Measurements from ENCODE around the gene KCNQ1.

KCNQ1 gene

GRCh38 chr11:2651054-2651617 is 206.3 kb downstream of the KCNQ1 start:
- no peak for DNase-seq (ENCODE audit: low read depth)

GRCh38 chr11:2651826-2652271 is 207.0 kb downstream of the KCNQ1 start:
- DNase-seq (ENCODE audit: low read depth): no peak

GRCh38 chr11:2652333-2653197 is 207.8 kb downstream of the KCNQ1 start:
- no peak for DNase-seq (ENCODE audit: low read depth)

GRCh38 chr11:2653198-2653551 is 208.4 kb downstream of the KCNQ1 start:
- DNase-seq (ENCODE audit: low read depth): no peak

GRCh38 chr11:2653930-2654739 is 209.3 kb downstream of the KCNQ1 start:
- no peak for DNase-seq (ENCODE audit: low read depth)

- no peak for DNase-seq (ENCODE audit: low read depth)
Measured at GRCh38 chr11:2655016-2655719, 210.4 kb downstream of the KCNQ1 start.

GRCh38 chr11:2655834-2656622 is 211.2 kb downstream of the KCNQ1 start:
- DNase-seq (ENCODE audit: low read depth): no peak

GRCh38 chr11:2656859-2657258 is 212.1 kb downstream of the KCNQ1 start:
- no peak for DNase-seq (ENCODE audit: low read depth)

GRCh38 chr11:2657697-2658284 is 213.0 kb downstream of the KCNQ1 start:
- no peak for DNase-seq (ENCODE audit: low read depth)

- DNase-seq (ENCODE audit: low read depth): no peak
Measured at GRCh38 chr11:2660357-2660939, 215.6 kb downstream of the KCNQ1 start.

GRCh38 chr11:2661173-2662023 is 216.6 kb downstream of the KCNQ1 start:
- DNase-seq (ENCODE audit: low read depth): no peak

- no peak for DNase-seq (ENCODE audit: low read depth)
Measured at GRCh38 chr11:2662024-2662312, 217.2 kb downstream of the KCNQ1 start.

GRCh38 chr11:2662430-2663299 is 217.9 kb downstream of the KCNQ1 start:
- no peak for DNase-seq (ENCODE audit: low read depth)

- no peak for DNase-seq (ENCODE audit: low read depth)
Measured at GRCh38 chr11:2663506-2663905, 218.7 kb downstream of the KCNQ1 start.

GRCh38 chr11:2663915-2664314 is 219.1 kb downstream of the KCNQ1 start:
- no peak for DNase-seq (ENCODE audit: low read depth)

GRCh38 chr11:2664376-2664775 is 219.6 kb downstream of the KCNQ1 start:
- no peak for DNase-seq (ENCODE audit: low read depth)

GRCh38 chr11:2664791-2665525 is 220.2 kb downstream of the KCNQ1 start:
- no peak for DNase-seq (ENCODE audit: low read depth)
